OCI-LY3 (cell line): ENCODE results near the gene FBH1.

Experiments
- H2AFZ ChIP-seq: fragments of 200-600, 300-600 bp; shearing (Covaris generic); 2 replicates; pipeline ENCODE4 v1.6.0; 2014; ENCODE audit warnings: antibody characterized with exemption, low read depth, low read length
- H3K27ac ChIP-seq: fragments of 200-600, 300-600 bp; sonication (generic); 2 replicates; pipeline ENCODE4 v1.5.1; 2014; ENCODE audit warnings: mild to moderate bottlenecking, low read length, moderate library complexity, mixed read lengths
- H3K27me3 ChIP-seq: fragments of 200-600, 300-600 bp; sonication (generic); 2 replicates; pipeline ENCODE4 v1.6.1; 2014; ENCODE audit warnings: low read depth, low read length, mixed read lengths
- H3K36me3 ChIP-seq: fragments of 200-600, 300-600 bp; sonication (generic); replicated peaks from 2 replicates; pipeline ENCODE3; 2014; ENCODE audit warnings: low read depth, low read length, mixed read lengths
- H3K4me1 ChIP-seq: fragments of 300-600, 200-600 bp; sonication (generic); 2 replicates; pipeline ENCODE4 v1.6.1; 2014; ENCODE audit warnings: low read length, mixed read lengths
- H3K4me2 ChIP-seq: fragments of 200-600, 300-600 bp; sonication (generic); 2 replicates; pipeline ENCODE4 v1.6.1; 2014; ENCODE audit warnings: low read length, mixed read lengths
- H3K4me3 ChIP-seq: fragments of 300-600, 200-600 bp; sonication (generic); 2 replicates; pipeline ENCODE4 v1.5.1; 2014; ENCODE audit warnings: antibody characterized with exemption, mild to moderate bottlenecking, low read length, moderate library complexity
- H3K79me2 ChIP-seq: fragments of 300-600, 200-600 bp; shearing (Covaris generic); 2 replicates; pipeline ENCODE4 v1.6.1; 2014; ENCODE audit warnings: mild to moderate bottlenecking, low read length, mixed read lengths
- H3K9ac ChIP-seq: fragments of 300-600, 200-600 bp; shearing (Covaris generic); 2 replicates; pipeline ENCODE4 v1.6.0; 2014; ENCODE audit warnings: mild to moderate bottlenecking, low read length, moderate library complexity
- H3K9me3 ChIP-seq: fragments of 200-600, 300-600 bp; shearing (Covaris generic); 2 replicates; pipeline ENCODE4 v1.6.1; 2014; ENCODE audit warnings: low read length, mixed read lengths; ENCODE audit not compliant: insufficient read depth
- H4K20me1 ChIP-seq: fragments of 200-600, 300-600 bp; sonication (generic); 2 replicates; pipeline ENCODE4 v1.6.1; 2016; ENCODE audit warnings: low read length, mixed read lengths; ENCODE audit not compliant: insufficient read depth
- CTCF ChIP-seq: fragments of 200-600, 300-600 bp; sonication (generic); IDR thresholded peaks from 2 replicates; pipeline ENCODE4 v1.5.1; 2014; ENCODE audit warnings: antibody characterized with exemption, low read length, low read depth
- EZH2phosphoT487 ChIP-seq: fragments of 200-600 bp; shearing (Covaris generic); IDR thresholded peaks from 2 replicates; pipeline ENCODE4 v1.6.1; 2018; ENCODE audit warnings: antibody characterized with exemption, mixed run types, low read depth

Gene FBH1

GRCh38 chr10:5910323-5911100 lies 20.5 kb downstream of the FBH1 start:
- Histone ChIP-seq H3K4me1 (no peaks in the 10 kb centered on the region), H3K9me3 (no peaks in the 10 kb centered on the region), H3K4me2 (no peak overlapping the region), H2AFZ (no peak overlapping the region), H3K36me3 (peaks cover 7% of the 10 kb centered on the region), H3K4me3 (no peak overlapping the region), H3K27ac (no peak overlapping the region), H3K9ac (no peak overlapping the region), H3K79me2 (no peaks in the 10 kb centered on the region), H4K20me1 (no peaks in the 10 kb centered on the region), H3K27me3 (no peaks in the 10 kb centered on the region)
- TF ChIP-seq CTCF (no peak), EZH2phosphoT487 (no peak)

- Histone ChIP-seq H3K36me3 (peaks cover 7% of the 10 kb centered on the region), H4K20me1 (no peaks in the 10 kb centered on the region), H3K27me3 (no peaks in the 10 kb centered on the region), H3K4me1 (no peaks in the 10 kb centered on the region), H3K9ac (no peak overlapping the region), H3K79me2 (no peaks in the 10 kb centered on the region), H3K27ac (no peak overlapping the region), H3K4me3 (no peak overlapping the region), H2AFZ (no peak overlapping the region), H3K4me2 (no peak overlapping the region), H3K9me3 (no peaks in the 10 kb centered on the region)
- TF ChIP-seq EZH2phosphoT487 (no peak), CTCF (no peak)
Measured at GRCh38 chr10:5911670-5912069, 21.6 kb downstream of the FBH1 start.

- Histone ChIP-seq H3K4me3 (no peak overlapping the region), H3K9ac (no peak overlapping the region), H2AFZ (no peak overlapping the region), H4K20me1 (no peaks in the 10 kb centered on the region), H3K27me3 (no peaks in the 10 kb centered on the region), H3K4me2 (no peak overlapping the region), H3K27ac (no peak overlapping the region), H3K4me1 (no peaks in the 10 kb centered on the region), H3K9me3 (no peaks in the 10 kb centered on the region), H3K79me2 (no peaks in the 10 kb centered on the region), H3K36me3 (peaks cover 7% of the 10 kb centered on the region)
- TF ChIP-seq EZH2phosphoT487 (no peak), CTCF (no peak)
Measured at GRCh38 chr10:5913736-5914135, 23.7 kb downstream of the FBH1 start.

- H4K20me1 ChIP-seq = no peaks in the 10 kb centered on the region
- peaks cover 7% of the 10 kb centered on the region for H3K36me3 ChIP-seq
- H2AFZ ChIP-seq = no peak overlapping the region
Measured at GRCh38 chr10:5915451-5915850, 25.4 kb downstream of the FBH1 start.

More at GRCh38 chr10:5915451-5915850, 25.4 kb downstream of the FBH1 start:
- Histone ChIP-seq H3K4me3 (no peak overlapping the region), H3K79me2 (no peaks in the 10 kb centered on the region), H3K9me3 (no peaks in the 10 kb centered on the region), H3K27ac (no peak overlapping the region), H3K27me3 (no peaks in the 10 kb centered on the region), H3K4me1 (no peaks in the 10 kb centered on the region), H3K4me2 (no peak overlapping the region), H3K9ac (no peak overlapping the region)
- TF ChIP-seq EZH2phosphoT487 = no peak
- no peak for TF ChIP-seq CTCF
